BLaER1 (cell line): ENCODE results near the gene PHTF2.
"Not testable (repeated sequence)": the region's sequence is repeated elsewhere in the genome, so short reads cannot be mapped to it uniquely, and the experiment has no call there.

Source experiments
- H3K27ac ChIP-seq: shearing (Covaris generic); formaldehyde crosslinking; 2 replicates; pipeline ENCODE4 v1.8.1; 2022
- H3K27me3 ChIP-seq: shearing (Covaris generic); formaldehyde crosslinking; 2 replicates; pipeline ENCODE4 v1.8.1; 2022
- H3K36me3 ChIP-seq: shearing (Covaris generic); formaldehyde crosslinking; 2 replicates; pipeline ENCODE4 v1.8.1; 2022
- H3K4me1 ChIP-seq: shearing (Covaris generic); formaldehyde crosslinking; 2 replicates; pipeline ENCODE4 v1.8.1; 2022
- H3K4me2 ChIP-seq: shearing (Covaris generic); formaldehyde crosslinking; 2 replicates; pipeline ENCODE4 v1.8.1; 2022
- H3K4me3 ChIP-seq: shearing (Covaris generic); formaldehyde crosslinking; 2 replicates; pipeline ENCODE4 v1.8.1; 2022
- H3K9ac ChIP-seq: shearing (Covaris generic); formaldehyde crosslinking; 2 replicates; pipeline ENCODE4 v1.8.1; 2022
- H3K9me3 ChIP-seq: shearing (Covaris generic); formaldehyde crosslinking; 2 replicates; pipeline ENCODE4 v1.8.1; 2022
- H4K20me1 ChIP-seq: shearing (Covaris generic); formaldehyde crosslinking; 2 replicates; pipeline ENCODE4 v1.8.1; 2022
- Cebpa-rat ChIP-seq: shearing (Covaris generic); IDR thresholded peaks from 2 replicates; pipeline ENCODE4 v1.8.1; 2022

PHTF2 gene

GRCh38 chr7:77766801-77767605, 31.6 kb upstream of the PHTF2 start:
- H4K20me1 ChIP-seq, result peaks cover 44% of the 10 kb centered on the region; the same call in 1 of the 2 replicates
- no peak overlapping the region for H3K9ac ChIP-seq
- H3K4me1 ChIP-seq, result no peaks in the 10 kb centered on the region
- no peak overlapping the region for H3K4me2 ChIP-seq
- H3K4me3 ChIP-seq, result no peak overlapping the region
- no peak for TF ChIP-seq Cebpa-rat
- no peaks in the 10 kb centered on the region for H3K9me3 ChIP-seq
- no peak overlapping the region for H3K27ac ChIP-seq
- H3K36me3 ChIP-seq, result peaks cover 55% of the 10 kb centered on the region
- no peaks in the 10 kb centered on the region for H3K27me3 ChIP-seq

GRCh38 chr7:77770316-77770715, 28.3 kb upstream of the PHTF2 start:
- no peak for TF ChIP-seq Cebpa-rat
- Histone ChIP-seq H3K36me3 (peaks cover 81% of the 10 kb centered on the region), H3K4me2 (no peak overlapping the region), H3K9ac (no peak overlapping the region), H3K4me3 (no peak overlapping the region), H4K20me1 (peaks cover 12% of the 10 kb centered on the region; the same call in 1 of the 2 replicates), H3K27ac (no peak overlapping the region), H3K27me3 (no peaks in the 10 kb centered on the region), H3K4me1 (no peaks in the 10 kb centered on the region), H3K9me3 (no peaks in the 10 kb centered on the region)

- TF ChIP-seq Cebpa-rat, result no peak
- no peaks in the 10 kb centered on the region for H4K20me1 ChIP-seq
- no peak overlapping the region for H3K27ac ChIP-seq
- no peak overlapping the region for H3K9ac ChIP-seq
- no peak overlapping the region for H3K4me2 ChIP-seq
- H3K4me1 ChIP-seq, result no peaks in the 10 kb centered on the region
- no peak overlapping the region for H3K4me3 ChIP-seq
- no peaks in the 10 kb centered on the region for H3K27me3 ChIP-seq
- H3K9me3 ChIP-seq, result peaks cover 11% of the 10 kb centered on the region
- H3K36me3 ChIP-seq, result peaks cover 82% of the 10 kb centered on the region
These were observed 26.7 kb upstream of the PHTF2 start for GRCh38 chr7:77771901-77772300.

- Histone ChIP-seq H3K36me3 (peaks cover 71% of the 10 kb centered on the region), H3K9me3 (peaks cover 11% of the 10 kb centered on the region), H3K27ac (no peak overlapping the region), H3K4me3 (no peak overlapping the region), H3K9ac (no peak overlapping the region), H3K4me1 (no peaks in the 10 kb centered on the region), H3K4me2 (no peak overlapping the region), H4K20me1 (no peaks in the 10 kb centered on the region), H3K27me3 (no peaks in the 10 kb centered on the region)
- TF ChIP-seq Cebpa-rat, result no peak
These were observed 20.0 kb upstream of the PHTF2 start for GRCh38 chr7:77778535-77778934.

- TF ChIP-seq Cebpa-rat, result no peak
- peaks cover 26% of the 10 kb centered on the region for H3K9me3 ChIP-seq
- peaks cover 72% of the 10 kb centered on the region for H3K36me3 ChIP-seq
These were observed 16.2 kb upstream of the PHTF2 start for GRCh38 chr7:77782383-77782782.

GRCh38 chr7:77783111-77783510, 15.5 kb upstream of the PHTF2 start:
- Histone ChIP-seq H3K36me3 (peaks cover 70% of the 10 kb centered on the region), H3K27ac (no peak overlapping the region)
- no peak for TF ChIP-seq Cebpa-rat

More at GRCh38 chr7:77782383-77782782, 16.2 kb upstream of the PHTF2 start:
- no peak overlapping the region for H3K4me3 ChIP-seq
- no peaks in the 10 kb centered on the region for H4K20me1 ChIP-seq
- H3K4me2 ChIP-seq, result no peak overlapping the region
- no peaks in the 10 kb centered on the region for H3K27me3 ChIP-seq
- H3K27ac ChIP-seq, result no peak overlapping the region
- H3K9ac ChIP-seq, result no peak overlapping the region
- H3K4me1 ChIP-seq, result no peaks in the 10 kb centered on the region

GRCh38 chr7:77783545-77783944, 15.0 kb upstream of the PHTF2 start:
- no peak overlapping the region for H3K4me2 ChIP-seq
- H3K36me3 ChIP-seq, result peaks cover 65% of the 10 kb centered on the region
- no peaks in the 10 kb centered on the region for H4K20me1 ChIP-seq
- TF ChIP-seq Cebpa-rat, result no peak
- no peak overlapping the region for H3K9ac ChIP-seq
- H3K4me1 ChIP-seq, result no peaks in the 10 kb centered on the region
- H3K27ac ChIP-seq, result no peak overlapping the region
- H3K27me3 ChIP-seq, result no peaks in the 10 kb centered on the region
- H3K4me3 ChIP-seq, result no peak overlapping the region
- peaks cover 26% of the 10 kb centered on the region for H3K9me3 ChIP-seq

More at GRCh38 chr7:77783111-77783510, 15.5 kb upstream of the PHTF2 start:
- H3K4me2 ChIP-seq, result no peak overlapping the region
- no peak overlapping the region for H3K4me3 ChIP-seq
- H3K9ac ChIP-seq, result no peak overlapping the region
- H3K9me3 ChIP-seq, result peaks cover 26% of the 10 kb centered on the region
- H3K4me1 ChIP-seq, result no peaks in the 10 kb centered on the region
- no peaks in the 10 kb centered on the region for H4K20me1 ChIP-seq
- no peaks in the 10 kb centered on the region for H3K27me3 ChIP-seq

GRCh38 chr7:77784426-77784825, 14.1 kb upstream of the PHTF2 start:
- H3K4me2 ChIP-seq, H3K27me3 ChIP-seq, H4K20me1 ChIP-seq, H3K4me3 ChIP-seq, H3K9ac ChIP-seq, H3K27ac ChIP-seq, H3K4me1 ChIP-seq: not testable (repeated sequence)
- peaks cover 26% of the 10 kb centered on the region for H3K9me3 ChIP-seq
- peaks cover 58% of the 10 kb centered on the region for H3K36me3 ChIP-seq

GRCh38 chr7:77786018-77786417, 12.6 kb upstream of the PHTF2 start:
- Histone ChIP-seq H3K9me3 (peaks cover 26% of the 10 kb centered on the region), H3K4me1 (no peaks in the 10 kb centered on the region), H3K4me2 (no peak overlapping the region), H3K9ac (no peak overlapping the region), H4K20me1 (no peaks in the 10 kb centered on the region), H3K27ac (no peak overlapping the region), H3K27me3 (no peaks in the 10 kb centered on the region), H3K36me3 (peaks cover 47% of the 10 kb centered on the region), H3K4me3 (no peak overlapping the region)
- no peak for TF ChIP-seq Cebpa-rat

- no peak overlapping the region for H3K4me3 ChIP-seq
- no peaks in the 10 kb centered on the region for H3K27me3 ChIP-seq
- peaks cover 26% of the 10 kb centered on the region for H3K9me3 ChIP-seq
- H3K36me3 ChIP-seq, result peaks cover 43% of the 10 kb centered on the region
- H3K4me1 ChIP-seq, result no peaks in the 10 kb centered on the region
- no peak overlapping the region for H3K4me2 ChIP-seq
- no peak overlapping the region for H3K9ac ChIP-seq
- H3K27ac ChIP-seq, result no peak overlapping the region
- 0 out of 2 replicates have a peak, but pooled peaks cover 2% of the 10 kb centered on the region for H4K20me1 ChIP-seq
- TF ChIP-seq Cebpa-rat, result no peak
These were observed 11.8 kb upstream of the PHTF2 start for GRCh38 chr7:77786741-77787140.
